Ectodermal cell (in vitro differentiated cells): Measurements from ENCODE around the gene ERC2.
"Not testable (repeated sequence)": the region's sequence is repeated elsewhere in the genome, so short reads cannot be mapped to it uniquely, and the experiment has no call there.

Experiments used
- H3K27ac ChIP-seq: 2 replicates; pipeline ENCODE4 v1.7.0; 2013; ENCODE audit warnings: mild to moderate bottlenecking, low read depth, low read length; ENCODE audit not compliant: insufficient read depth, poor library complexity, severe bottlenecking
- H3K27me3 ChIP-seq: 2 replicates; pipeline ENCODE4 v1.7.0; 2013; ENCODE audit warnings: mild to moderate bottlenecking, low read length; ENCODE audit not compliant: insufficient read depth, control insufficient read depth, poor library complexity, severe bottlenecking
- H3K36me3 ChIP-seq: one replicate; pipeline ENCODE4 v1.7.0; 2013; ENCODE audit warnings: low read length; ENCODE audit not compliant: control insufficient read depth, insufficient read depth
- H3K4me1 ChIP-seq: one replicate; pipeline ENCODE4 v1.7.0; 2013; ENCODE audit warnings: low read length; ENCODE audit not compliant: control insufficient read depth, insufficient read depth
- H3K4me3 ChIP-seq: 2 replicates; pipeline ENCODE4 v1.7.0; 2013; ENCODE audit warnings: low read depth, low read length, control low read depth; ENCODE audit not compliant: insufficient read depth
- H3K9me3 ChIP-seq: 2 replicates; pipeline ENCODE4 v1.7.0; 2013; ENCODE audit warnings: mild to moderate bottlenecking, low read length, moderate library complexity; ENCODE audit not compliant: control insufficient read depth
- WGBS, 2 experiments: methylation state at CpG; one replicate each; pipeline ENCODE4 v1.1.7; 2013; ENCODE audit warnings: missing lambda C conversion rate in 2 of 2; 5-methylcytosine and 5-hydroxymethylcytosine counted together

Gene ERC2

DNA sequence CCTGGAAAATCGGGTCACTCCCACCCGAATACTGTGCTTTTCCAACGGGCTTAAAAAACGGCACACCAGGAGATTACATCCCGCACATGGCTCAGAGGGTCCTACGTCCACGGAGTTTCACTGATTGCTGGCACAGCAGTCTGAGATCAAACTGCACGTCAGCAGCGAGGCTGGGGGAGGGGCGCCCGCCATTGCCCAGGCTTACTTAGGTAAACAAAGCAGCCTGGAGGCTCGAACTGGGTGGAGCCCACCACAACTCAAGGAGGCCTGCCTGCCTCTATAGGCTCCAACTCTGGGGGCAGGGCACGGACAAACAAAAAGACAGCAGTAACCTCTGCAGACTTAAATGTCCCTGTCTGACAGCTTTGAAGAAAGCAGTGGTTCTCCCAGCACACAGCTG, 636.4 kb downstream of the ERC2 start:
- H3K4me3 ChIP-seq, H3K9me3 ChIP-seq, H3K27me3 ChIP-seq, H3K36me3 ChIP-seq, H3K4me1 ChIP-seq: not testable (repeated sequence)
- peak overlapping the region; percentile 2 for H3K27ac ChIP-seq
- WGBS, 2 experiments = 50% methylated on average over 13 of the region's 13 CpGs

- WGBS, 2 experiments = 91% methylated on average over 2 of the region's 2 CpGs
- no peak overlapping the region for H3K4me3 ChIP-seq
- no peaks in the 10 kb centered on the region for H3K27me3 ChIP-seq
Measured at GRCh38 chr3:55828712-55829111, 639.6 kb downstream of the ERC2 start.

DNA sequence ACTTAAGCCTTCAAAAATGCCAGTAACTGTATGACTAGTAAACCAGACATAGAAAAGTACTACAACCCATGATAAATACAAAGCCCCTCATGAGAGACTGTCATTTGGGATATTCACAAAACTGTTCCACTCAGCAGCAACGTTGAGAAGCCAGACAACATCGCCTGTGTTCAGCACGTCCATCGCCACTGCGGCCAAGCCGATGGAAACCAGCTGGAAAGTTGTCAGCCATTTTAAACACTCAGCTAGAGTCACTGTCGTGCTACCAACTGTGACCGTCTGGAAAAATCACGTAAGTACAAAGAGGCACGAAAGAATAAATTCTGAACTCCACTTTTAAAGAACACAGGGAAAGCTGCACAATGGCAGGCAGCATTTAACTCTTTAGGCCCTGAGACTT, 640.5 kb downstream of the ERC2 start:
- Histone ChIP-seq H3K27ac (no peak overlapping the region), H3K36me3 (no peaks in the 10 kb centered on the region)
- 91 to 92% methylated on average over 10 of the region's 10 CpGs for WGBS, 2 experiments

More at GRCh38 chr3:55828712-55829111, 639.6 kb downstream of the ERC2 start:
- Histone ChIP-seq H3K9me3 (peaks cover 7% of the 10 kb centered on the region), H3K4me1 (no peaks in the 10 kb centered on the region), H3K36me3 (no peaks in the 10 kb centered on the region), H3K27ac (no peak overlapping the region)

DNA sequence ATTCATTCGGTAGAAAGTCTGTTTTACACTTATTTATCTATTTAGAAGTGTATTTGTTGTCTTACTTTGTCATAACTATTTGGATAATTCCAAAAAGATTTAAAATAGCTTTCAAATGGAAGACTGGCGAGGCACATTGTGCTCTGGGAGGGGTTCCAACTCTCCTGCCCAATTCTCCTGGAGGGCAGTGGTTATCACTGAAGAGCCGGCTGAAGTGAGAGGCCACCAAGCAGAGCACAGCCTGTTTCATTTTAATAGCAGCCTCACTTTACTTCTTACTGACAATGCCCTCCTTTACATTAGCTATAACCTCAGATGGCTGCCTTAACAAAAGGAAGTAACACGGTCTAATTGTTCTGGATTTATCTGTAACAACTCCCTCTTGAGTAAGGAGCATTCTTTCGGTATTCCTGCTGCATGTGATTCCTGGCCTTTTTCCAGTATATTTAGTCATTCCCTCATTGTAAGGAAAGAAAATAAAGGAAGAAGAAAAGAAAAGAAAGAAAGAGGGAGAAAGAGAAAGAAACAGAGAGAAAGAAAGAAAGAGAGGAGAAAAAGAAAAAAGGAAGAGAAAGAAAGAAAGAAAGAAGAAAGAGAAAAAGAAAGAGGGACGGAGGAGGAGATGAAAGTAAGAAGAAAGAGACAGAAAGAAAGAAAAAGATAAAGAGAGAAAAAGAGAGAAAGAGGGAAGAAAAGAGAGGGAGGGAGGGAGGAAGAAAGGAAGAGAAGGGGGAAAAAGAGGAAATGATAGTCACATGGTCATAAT, 641.4 kb downstream of the ERC2 start:
- WGBS, 2 experiments = 84 to 91% methylated on average over 5 of the region's 6 CpGs
- no peaks in the 10 kb centered on the region for H3K4me1 ChIP-seq
- H3K27ac ChIP-seq = no peak overlapping the region
- no peaks in the 10 kb centered on the region for H3K36me3 ChIP-seq
- H3K4me3 ChIP-seq = no peak overlapping the region
- H3K27me3 ChIP-seq = no peaks in the 10 kb centered on the region
- H3K9me3 ChIP-seq = peaks cover 7% of the 10 kb centered on the region

More for the DNA sequence above, 640.5 kb downstream of the ERC2 start:
- Histone ChIP-seq H3K4me1 (no peaks in the 10 kb centered on the region), H3K4me3 (no peak overlapping the region), H3K27me3 (no peaks in the 10 kb centered on the region), H3K9me3 (peaks cover 7% of the 10 kb centered on the region)

DNA sequence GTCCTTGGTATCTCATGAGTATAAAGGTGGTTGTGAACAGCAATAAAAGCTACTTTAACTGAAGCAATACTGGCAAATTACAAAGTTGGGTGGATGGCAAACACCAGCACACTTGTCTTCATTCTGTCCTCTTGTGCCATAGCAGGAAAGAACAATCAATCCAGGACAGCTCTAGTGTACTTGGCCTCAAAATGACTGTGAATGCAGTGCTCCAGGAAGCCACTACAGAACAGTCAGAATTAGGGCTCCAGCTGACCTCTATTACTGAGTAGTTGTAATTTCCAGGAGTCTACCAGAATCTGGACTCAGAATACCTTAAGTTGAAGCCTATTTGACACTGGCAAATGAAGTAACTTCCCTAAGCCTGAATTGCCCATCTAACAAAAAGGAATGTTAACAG, 642.2 kb downstream of the ERC2 start:
- Histone ChIP-seq H3K36me3 (no peaks in the 10 kb centered on the region), H3K27me3 (no peaks in the 10 kb centered on the region), H3K27ac (no peak overlapping the region), H3K9me3 (peaks cover 7% of the 10 kb centered on the region), H3K4me1 (no peaks in the 10 kb centered on the region), H3K4me3 (no peak overlapping the region)

DNA sequence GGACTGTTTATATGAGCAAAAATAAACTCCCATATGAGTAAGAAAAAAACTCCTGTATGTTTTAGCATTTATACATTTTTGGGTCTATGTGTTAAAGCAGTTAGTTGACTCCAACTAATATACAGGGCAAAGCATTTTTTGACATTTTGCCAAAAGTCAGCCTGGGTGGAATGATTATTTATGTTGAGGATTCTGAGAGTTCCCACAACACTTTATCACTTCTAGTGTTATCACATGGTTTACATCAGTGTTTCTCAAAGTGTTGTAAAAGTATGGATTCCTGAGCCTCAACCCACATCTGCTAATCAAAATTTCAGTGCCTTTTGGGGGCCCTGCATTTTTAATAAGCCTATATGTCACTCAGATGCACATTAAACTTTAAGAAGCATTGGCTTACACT, 643.9 kb downstream of the ERC2 start:
- no peaks in the 10 kb centered on the region for H3K9me3 ChIP-seq
- no peak overlapping the region for H3K4me3 ChIP-seq
- no peaks in the 10 kb centered on the region for H3K36me3 ChIP-seq
- no peaks in the 10 kb centered on the region for H3K27me3 ChIP-seq
- H3K27ac ChIP-seq = no peak overlapping the region
- H3K4me1 ChIP-seq = no peaks in the 10 kb centered on the region

- Histone ChIP-seq H3K9me3 (no peaks in the 10 kb centered on the region), H3K27me3 (no peaks in the 10 kb centered on the region), H3K36me3 (no peaks in the 10 kb centered on the region), H3K27ac (no peak overlapping the region), H3K4me3 (no peak overlapping the region), H3K4me1 (no peaks in the 10 kb centered on the region)
- WGBS, 2 experiments = 93 to 94% methylated on average over 1 of the region's 1 CpG
Measured at GRCh38 chr3:55823829-55824228, 644.4 kb downstream of the ERC2 start.

DNA sequence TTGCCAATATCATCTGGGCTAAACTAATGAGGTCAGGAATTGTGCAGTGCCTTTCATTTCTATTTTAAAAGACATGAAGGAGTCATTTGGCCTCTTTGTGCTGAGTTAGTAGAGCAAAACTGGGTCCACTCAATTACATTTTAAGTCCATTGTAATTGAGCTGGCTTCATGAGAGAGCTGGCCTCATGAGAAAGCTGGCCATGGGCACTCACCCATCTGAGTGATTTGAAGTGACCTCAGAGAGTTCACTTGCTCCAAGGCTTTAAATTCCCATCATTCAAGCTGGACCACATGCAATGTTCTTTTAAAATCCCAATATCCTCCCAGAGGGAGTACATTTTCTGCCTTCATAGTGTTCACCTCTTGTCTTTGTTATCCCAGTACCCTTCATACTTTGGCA, 645.3 kb downstream of the ERC2 start:
- no peaks in the 10 kb centered on the region for H3K27me3 ChIP-seq
- no peaks in the 10 kb centered on the region for H3K4me1 ChIP-seq
- H3K36me3 ChIP-seq = no peaks in the 10 kb centered on the region
- H3K27ac ChIP-seq = no peak overlapping the region
- no peaks in the 10 kb centered on the region for H3K9me3 ChIP-seq
- H3K4me3 ChIP-seq = no peak overlapping the region

DNA sequence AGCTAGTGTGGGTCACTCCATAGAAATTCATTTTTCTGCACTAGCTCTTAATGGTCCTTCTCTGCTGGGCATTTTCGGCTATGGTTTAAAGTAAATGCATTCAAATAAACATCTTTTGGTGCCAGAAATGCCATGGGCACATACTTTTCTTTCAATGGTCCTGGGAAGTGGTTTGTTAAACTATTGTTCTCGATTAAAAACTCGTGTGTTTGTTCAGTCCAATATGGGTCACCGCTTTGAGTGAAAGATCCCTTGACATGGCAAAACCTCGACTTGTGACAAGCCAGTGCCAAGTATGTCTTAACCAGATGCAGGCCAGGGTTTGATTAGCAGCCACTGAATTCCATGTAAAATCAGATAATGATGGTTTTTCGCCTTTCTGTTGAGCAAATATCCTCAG, 649.3 kb downstream of the ERC2 start:
- H3K27ac ChIP-seq = no peak overlapping the region
- WGBS, 2 experiments = 92 to 93% methylated on average over 6 of the region's 6 CpGs
- no peak overlapping the region for H3K4me3 ChIP-seq
- H3K27me3 ChIP-seq = no peaks in the 10 kb centered on the region
- no peaks in the 10 kb centered on the region for H3K9me3 ChIP-seq
- H3K36me3 ChIP-seq = no peaks in the 10 kb centered on the region
- H3K4me1 ChIP-seq = no peaks in the 10 kb centered on the region

DNA sequence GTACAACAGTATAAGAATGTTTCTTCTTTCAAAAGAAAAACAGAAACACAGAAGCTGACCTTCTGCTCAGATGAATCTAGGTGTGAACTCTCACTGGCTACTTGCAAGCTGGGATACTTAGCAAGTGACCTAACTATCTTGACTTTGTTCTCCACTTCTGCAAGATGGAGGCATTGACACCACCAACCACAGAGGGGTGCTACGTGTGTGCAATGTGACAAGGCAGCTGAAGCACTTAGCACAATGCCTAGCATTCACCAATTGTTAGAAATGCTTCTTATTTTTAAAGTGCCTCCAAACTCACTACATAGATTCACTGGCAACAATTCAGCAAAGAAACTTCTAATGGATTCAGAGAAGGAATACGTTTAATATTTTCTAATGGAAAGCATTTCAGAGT, 649.8 kb downstream of the ERC2 start:
- H3K27me3 ChIP-seq = no peaks in the 10 kb centered on the region
- no peaks in the 10 kb centered on the region for H3K36me3 ChIP-seq
- H3K27ac ChIP-seq = no peak overlapping the region
- no peaks in the 10 kb centered on the region for H3K4me1 ChIP-seq
- 73 to 77% methylated on average over 2 of the region's 2 CpGs for WGBS, 2 experiments
- no peaks in the 10 kb centered on the region for H3K9me3 ChIP-seq
- no peak overlapping the region for H3K4me3 ChIP-seq
